Measurements from ENCODE around the gene RTL5.
"Not testable (repeated sequence)": the region's sequence is repeated elsewhere in the genome, so short reads cannot be mapped to it uniquely, and the experiment has no call there.

The RTL5 gene

DNA sequence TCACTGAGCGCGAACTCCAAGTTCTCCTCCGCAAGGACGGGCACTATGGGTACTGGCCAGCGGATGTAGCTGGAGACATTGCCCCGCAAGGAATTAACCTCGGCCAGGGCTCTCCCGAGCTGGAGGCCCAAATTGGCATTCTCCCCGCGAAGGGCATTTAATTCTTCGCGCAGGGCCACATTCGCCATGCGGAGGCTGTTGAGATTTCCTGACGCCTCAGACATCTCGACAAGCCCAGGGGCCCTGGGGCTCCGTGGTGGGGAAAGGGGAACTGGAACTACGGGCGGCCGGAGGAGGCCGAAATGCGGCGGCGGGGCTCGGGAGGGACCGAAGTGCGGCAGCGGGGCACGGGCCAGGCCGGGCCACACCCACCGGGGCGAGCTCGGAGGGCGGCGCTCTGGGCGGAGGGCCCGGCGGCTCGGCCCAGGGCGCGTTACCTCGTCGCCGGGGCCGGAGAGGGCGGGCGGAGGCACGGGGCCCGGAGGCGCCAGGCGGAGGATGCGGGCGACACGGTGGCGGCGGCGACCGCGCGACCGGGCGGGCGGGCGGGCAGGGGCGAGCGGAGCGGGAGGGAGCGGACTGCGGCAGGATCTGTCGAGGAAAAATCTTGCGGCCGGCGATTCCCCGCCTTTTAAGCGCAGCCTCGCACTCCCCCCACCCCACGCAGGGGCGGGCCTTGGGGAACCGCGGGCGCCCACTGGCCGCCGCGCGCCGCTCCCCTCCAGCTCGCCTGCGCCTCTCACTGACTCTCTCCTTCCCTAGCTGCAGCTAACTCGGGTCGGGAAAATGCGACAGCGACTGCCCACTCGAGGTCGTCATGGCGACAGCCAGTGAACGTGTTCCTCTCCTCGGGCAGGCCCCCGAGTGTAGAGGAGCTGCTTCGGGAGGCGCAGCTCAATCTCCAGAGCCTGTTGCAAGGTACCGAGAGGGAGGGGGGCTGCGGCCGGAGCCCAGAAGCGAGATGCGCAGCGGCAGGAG lies at the start of gene RTL5:
RTL5 (minus strand) TSS at position 599 of the 978 bp plus-strand sequence.
- peak; percentile 92 for DNase-seq

- peak; percentile 52 for DNase-seq
These were observed 48.8 kb upstream of the RTL5 start for GRCh38 chrX:72180539-72180938.

DNA sequence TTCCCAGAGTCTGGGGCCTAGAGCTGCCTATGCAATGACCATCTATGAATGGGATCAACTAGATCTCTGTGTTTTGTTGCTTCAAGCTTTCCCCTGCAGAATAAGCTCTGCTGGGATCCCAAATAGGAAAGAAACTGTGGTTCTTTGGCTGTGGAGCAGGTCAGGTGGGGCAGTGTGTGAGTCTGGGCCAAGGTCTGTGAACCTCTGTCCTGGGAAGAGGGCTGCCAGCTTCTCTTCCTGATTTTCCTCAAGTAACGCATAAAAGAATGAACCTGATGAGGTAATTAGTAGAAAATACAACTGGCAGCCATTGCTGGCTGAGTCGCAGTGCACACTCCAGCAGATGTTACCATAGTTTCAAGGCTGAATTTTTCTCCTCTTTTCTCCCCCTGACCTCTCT lies 45.3 kb upstream of the RTL5 start:
- no peak for DNase-seq

GRCh38 chrX:72176289-72176688 lies 44.6 kb upstream of the RTL5 start:
- not testable (repeated sequence) for DNase-seq

DNA sequence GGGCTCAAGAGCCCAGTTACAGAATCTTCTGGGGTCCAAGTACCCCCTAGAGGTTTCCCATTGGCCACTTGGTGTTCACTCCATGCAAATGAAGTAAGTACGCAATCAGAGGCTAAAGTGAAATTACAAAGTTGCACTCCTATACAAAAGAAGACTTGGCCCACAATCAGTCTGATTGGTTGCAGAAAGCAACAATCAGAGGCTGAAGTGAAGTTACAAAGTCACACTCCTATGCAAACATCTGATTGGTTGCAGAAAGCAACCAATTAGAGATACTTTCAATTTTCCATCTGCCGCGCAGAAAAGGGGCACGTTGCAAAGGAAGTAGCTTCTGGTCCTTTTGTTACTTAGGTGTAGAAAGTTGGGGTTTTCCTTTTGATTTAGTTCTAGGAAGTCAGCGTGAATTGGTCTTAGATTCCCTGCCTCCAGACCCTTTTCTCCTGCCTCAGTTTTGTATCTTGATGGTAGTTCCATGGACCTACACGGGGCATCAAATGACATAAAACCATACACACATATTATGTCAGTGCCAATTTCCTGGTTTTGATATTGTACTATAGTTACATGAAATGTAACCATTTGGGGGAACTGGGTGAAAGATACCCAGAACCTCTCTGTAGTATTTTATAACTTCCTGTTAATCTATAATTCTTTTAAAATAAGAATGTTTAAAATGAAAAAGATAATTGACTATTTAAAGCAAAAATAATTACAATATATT lies 37.5 kb upstream of the RTL5 start:
- DNase-seq, result no peak

DNA sequence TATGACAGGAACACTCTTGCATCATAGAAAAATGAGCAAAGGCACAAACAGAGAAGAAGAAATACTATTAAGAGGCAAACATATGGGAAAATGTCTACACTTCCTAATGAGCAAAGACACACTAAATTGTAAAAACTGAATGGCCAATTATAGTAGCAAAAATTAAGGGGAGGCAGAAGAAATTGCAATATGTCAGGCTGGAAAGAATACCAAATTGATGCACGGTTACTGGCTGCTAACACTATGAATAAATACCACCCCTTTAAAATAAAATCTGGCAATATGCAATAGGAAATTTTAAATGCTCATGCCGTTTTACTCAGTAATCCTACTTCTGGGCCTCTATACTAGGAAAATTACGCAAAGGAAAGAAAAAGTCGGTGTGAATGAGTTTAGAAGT lies 33.8 kb upstream of the RTL5 start:
- no peak for DNase-seq

GRCh38 chrX:72159769-72160168 lies 28.1 kb upstream of the RTL5 start:
- no peak for DNase-seq

DNA sequence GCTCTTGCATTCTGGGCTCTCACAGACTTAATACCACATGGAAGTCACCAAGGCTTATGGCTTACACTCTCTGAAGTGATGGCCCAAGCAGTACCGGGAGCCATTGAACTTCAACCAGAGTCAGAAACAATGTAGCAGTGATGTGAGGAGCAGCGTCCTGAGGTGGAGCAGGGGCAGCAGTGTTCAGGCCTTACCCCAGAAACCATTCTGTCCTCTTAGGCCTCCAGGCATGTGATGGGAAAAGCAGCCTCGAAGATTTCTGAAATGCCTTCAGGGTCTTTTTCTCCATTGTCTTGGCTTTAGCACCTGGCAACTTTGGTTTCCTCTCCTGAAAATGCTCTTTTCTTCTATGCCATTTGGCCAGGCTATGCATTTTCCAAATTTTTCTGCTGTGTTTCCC lies 27.1 kb upstream of the RTL5 start:
- no peak for DNase-seq

- no peak for DNase-seq
These were observed 14.8 kb upstream of the RTL5 start for GRCh38 chrX:72146527-72146926.

DNA sequence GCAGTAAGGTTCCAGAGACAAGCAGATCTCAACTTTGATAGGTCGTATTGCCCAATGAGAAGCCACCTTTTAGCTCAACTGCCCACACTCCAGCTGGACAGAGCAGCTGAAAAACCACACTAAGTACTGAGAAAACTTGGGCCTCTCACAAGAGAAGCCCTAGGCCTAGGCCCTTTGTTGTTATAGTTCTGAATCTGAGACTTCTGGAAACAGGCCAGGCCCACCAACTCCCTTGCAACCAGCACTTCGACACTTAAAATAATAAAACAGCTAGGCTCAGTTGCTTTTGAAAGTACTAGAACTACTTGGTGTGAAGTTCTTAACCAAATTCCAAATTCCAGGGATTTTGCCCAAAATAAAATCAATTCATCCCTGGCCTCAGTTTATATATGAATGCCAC lies 13.5 kb upstream of the RTL5 start:
- no peak for DNase-seq

DNA sequence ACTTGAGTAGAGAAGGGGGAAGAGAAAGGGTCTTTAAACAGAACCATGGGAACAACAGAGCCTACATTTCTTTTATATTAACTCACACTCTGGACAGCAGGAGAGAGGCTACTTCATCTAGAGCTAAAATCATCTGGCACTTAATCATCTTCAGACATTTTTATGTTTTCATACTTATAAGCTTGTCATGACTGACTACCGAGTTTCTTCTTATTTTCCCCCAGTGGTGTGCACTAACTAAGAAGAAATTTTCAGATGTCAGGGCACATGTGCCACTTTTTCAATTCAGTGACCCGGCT lies 11.8 kb upstream of the RTL5 start:
- no peak for DNase-seq

DNA sequence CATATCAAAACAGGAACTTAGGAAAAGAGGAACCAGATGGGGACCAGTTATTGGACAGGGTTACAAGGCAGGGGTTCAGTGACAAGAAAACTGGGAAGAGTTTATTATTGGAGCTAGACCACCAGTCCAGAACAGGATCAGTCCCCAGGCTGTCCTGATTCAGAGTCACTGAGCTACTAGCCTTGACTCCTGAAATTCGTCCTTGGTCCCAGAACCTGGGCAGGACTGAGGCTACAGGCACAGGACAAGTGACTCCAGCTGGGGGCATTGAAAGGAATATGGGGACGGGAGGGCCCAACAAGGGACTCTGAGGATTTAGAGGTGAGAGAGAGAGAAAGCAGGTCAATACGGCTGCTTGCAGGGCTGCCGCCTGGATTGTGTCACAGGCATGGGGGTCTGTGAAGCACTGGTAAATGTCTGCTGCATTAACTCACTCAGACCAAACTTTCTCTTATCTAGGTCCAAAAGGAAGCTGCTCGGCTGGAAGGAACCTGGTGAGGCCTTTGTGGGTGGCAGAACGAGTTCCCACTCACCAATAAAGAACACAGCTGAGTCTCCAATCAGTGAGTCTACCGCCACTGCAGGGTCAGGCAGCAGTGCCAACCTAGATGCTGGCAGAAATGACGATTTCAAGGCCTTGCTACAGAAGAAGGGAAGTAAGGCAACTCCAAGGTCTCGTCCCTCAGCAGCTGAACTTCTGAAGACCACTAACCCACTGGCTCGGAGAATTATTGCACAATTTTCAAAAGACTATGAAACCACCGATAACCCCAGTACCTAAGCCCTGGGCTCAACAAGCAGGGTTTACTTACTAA lies 11.3 kb upstream of the RTL5 start:
- DNase-seq, result no peak

DNA sequence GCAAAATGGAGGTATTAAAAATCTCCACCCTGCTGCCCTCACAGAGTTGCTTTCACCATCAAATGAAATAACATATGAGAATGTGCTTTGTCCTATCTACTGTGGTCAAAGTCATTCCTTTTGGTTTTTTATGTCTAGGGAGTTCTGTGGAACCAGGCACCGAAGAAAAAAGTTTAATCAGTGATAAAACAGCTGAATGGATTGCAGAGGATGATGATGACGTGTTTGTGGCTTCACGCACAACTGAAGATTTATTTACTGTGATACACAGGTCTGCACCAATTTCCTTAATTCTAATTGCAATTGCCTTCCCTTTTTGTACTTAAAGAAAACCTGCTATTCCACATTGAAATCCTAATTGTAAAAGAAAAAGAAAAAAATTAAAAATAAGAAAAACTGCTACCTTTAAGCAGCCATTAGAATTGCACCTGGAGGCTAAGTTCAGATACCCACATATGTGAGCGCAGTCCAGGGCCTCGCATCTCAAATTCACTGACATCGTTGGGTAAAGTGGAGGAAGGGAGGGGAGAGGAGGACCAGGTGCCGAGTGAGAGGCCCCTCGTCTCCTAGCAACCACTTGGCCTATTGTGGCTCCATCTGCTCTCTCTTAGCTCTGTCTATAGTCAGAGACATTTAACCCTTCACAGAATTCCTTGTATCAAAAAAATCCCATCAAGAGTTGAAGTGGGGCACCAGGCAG lies 10.5 kb upstream of the RTL5 start:
- DNase-seq, result peak; percentile 97

DNA sequence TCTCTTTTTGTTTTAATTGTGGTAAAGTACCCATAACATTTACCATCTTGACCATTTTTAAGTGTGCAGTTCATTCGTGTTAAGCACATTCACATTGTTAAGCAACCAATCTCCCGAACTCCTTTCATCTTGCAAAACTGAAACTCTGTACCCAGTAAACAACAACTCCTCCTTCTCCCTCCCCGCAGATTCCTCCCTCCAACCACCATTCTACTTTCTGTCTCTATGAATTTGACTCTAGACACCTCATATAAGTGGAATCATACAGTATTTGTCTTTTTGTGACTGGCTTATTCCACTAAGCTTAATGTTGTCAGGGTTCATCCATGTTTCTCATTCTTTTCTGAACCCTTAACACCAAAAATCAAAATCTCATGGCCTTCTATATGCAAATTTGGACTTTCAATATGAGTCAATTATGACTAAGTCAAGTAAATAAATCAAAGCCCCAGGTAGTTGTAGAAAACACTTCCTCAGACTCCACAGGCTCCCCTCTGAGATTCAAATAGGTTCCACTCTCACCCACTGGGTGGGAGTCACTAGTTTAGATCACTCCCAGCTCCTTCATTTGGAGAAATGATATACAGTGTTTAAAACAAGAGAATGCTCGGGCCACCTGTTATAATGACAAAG lies 9.8 kb upstream of the RTL5 start:
- no peak for DNase-seq

- no peak for DNase-seq
These were observed 7.8 kb upstream of the RTL5 start for GRCh38 chrX:72139538-72139937.

- peak; percentile 63 for DNase-seq
These were observed 6.3 kb upstream of the RTL5 start for GRCh38 chrX:72137846-72138495.

DNA sequence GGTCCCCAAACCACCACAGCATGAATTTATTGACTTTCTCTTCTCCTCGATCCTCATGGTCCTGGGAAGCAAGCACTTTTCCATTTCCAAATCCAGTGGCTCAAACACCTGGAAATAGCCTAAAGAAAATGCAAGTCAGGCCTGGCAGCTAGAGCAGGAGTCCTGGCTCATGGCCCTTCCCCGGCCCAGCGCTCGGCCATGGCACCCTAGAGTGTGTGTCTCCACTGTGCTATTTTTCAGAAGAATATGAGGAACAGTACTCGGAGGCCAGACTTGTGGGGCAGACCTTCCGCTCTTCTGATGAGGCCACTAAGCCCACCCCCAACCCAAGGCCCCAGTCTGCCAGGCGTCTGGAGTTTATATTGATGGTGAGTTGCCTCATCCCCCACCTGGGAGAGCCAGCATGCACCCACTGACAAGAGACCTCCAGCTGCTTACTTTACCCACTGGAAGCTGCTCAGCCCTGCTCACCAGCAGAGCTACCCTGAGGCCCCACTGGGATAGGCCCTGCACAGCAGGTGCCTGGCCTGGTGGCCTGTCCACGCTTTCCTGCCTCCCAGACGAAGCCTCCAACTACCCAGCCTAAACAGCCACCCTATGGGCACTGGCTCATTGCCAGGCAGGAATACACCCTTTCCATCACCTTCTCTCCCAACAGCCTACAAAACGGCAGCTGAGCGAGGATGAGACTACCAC lies 2.3 kb upstream of the RTL5 start:
- DNase-seq, result no peak

DNA sequence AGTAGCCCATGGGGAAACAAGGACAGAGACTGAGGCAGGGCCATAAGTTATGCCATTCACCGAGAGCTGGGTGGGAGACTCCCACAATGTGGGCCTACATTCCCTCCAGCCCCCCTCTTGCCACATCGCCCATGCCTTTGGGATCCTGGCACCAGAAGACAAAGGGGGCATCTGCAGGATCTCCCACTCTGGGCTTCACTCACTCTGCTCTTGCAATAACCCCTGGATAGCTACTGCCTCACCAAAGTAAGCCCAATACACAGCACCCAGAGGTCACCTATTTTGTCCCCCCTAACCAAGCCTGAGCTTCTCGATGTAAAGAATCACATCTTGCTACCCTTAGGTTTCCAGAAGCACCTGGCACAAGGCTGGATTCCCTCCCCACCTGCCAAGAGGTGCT lies 741 bp upstream of the RTL5 start:
- no peak for DNase-seq

- DNase-seq, result no peak
These were observed 909 bp downstream of the RTL5 start for GRCh38 chrX:72130762-72131250.

- DNase-seq, result no peak
These were observed 1.5 kb downstream of the RTL5 start for GRCh38 chrX:72130156-72130761.

- no peak for DNase-seq
These were observed 2.1 kb downstream of the RTL5 start for GRCh38 chrX:72129661-72130060.

Measured in NCI-H82 (cell line).